ENCODE results near the gene EPHA3.

The EPHA3 gene

GRCh38 chr3:89227634-89228033 lies 120.2 kb downstream of the EPHA3 start:
- no peak for DNase-seq (ENCODE audit: low spot score)
- H3K27ac ChIP-seq: no peak overlapping the region
- CTCF ChIA-PET: no interaction called here
- no peak for TF ChIP-seq CTCF (conservative IDR thresholded peaks at IDR 0.05; ENCODE audit: low read depth)
- POLR2A ChIA-PET (ENCODE audit: low non-redundant PET): no interaction called here

GRCh38 chr3:89232155-89232554 lies 124.7 kb downstream of the EPHA3 start:
- TF ChIP-seq CTCF (conservative IDR thresholded peaks at IDR 0.05; ENCODE audit: low read depth): no peak
- CTCF ChIA-PET: no interaction called here
- no peak overlapping the region for H3K27ac ChIP-seq
- POLR2A ChIA-PET (ENCODE audit: low non-redundant PET): no interaction called here
- DNase-seq (ENCODE audit: low spot score): no peak

GRCh38 chr3:89234620-89235019 lies 127.2 kb downstream of the EPHA3 start:
- TF ChIP-seq CTCF (conservative IDR thresholded peaks at IDR 0.05; ENCODE audit: low read depth): no peak
- ChIA-PET CTCF (no interaction called here), POLR2A (ENCODE audit: low non-redundant PET) (no interaction called here)
- no peak for DNase-seq (ENCODE audit: low spot score)
- H3K27ac ChIP-seq: no peak overlapping the region

GRCh38 chr3:89238846-89239245 lies 131.4 kb downstream of the EPHA3 start:
- no peak for DNase-seq (ENCODE audit: low spot score)
- H3K27ac ChIP-seq: no peak overlapping the region
- CTCF ChIA-PET: no interaction called here

GRCh38 chr3:89239774-89240173 lies 132.4 kb downstream of the EPHA3 start:
- TF ChIP-seq CTCF (conservative IDR thresholded peaks at IDR 0.05; ENCODE audit: low read depth): no peak
- CTCF ChIA-PET: no interaction called here
- POLR2A ChIA-PET (ENCODE audit: low non-redundant PET): no interaction called here

More at GRCh38 chr3:89238846-89239245, 131.4 kb downstream of the EPHA3 start:
- POLR2A ChIA-PET (ENCODE audit: low non-redundant PET): no interaction called here
- TF ChIP-seq CTCF (conservative IDR thresholded peaks at IDR 0.05; ENCODE audit: low read depth): no peak

GRCh38 chr3:89245612-89246011 lies 138.2 kb downstream of the EPHA3 start:
- ChIA-PET CTCF (no interaction called here), POLR2A (ENCODE audit: low non-redundant PET) (no interaction called here)
- no peak for DNase-seq (ENCODE audit: low spot score)
- no peak for TF ChIP-seq CTCF (conservative IDR thresholded peaks at IDR 0.05; ENCODE audit: low read depth)
- no peak overlapping the region for H3K27ac ChIP-seq

More at GRCh38 chr3:89239774-89240173, 132.4 kb downstream of the EPHA3 start:
- H3K27ac ChIP-seq: no peak overlapping the region
- no peak for DNase-seq (ENCODE audit: low spot score)

GRCh38 chr3:89246326-89246725 lies 138.9 kb downstream of the EPHA3 start:
- ChIA-PET POLR2A (ENCODE audit: low non-redundant PET) (no interaction called here), CTCF (no interaction called here)
- no peak overlapping the region for H3K27ac ChIP-seq
- DNase-seq (ENCODE audit: low spot score): no peak
- TF ChIP-seq CTCF (conservative IDR thresholded peaks at IDR 0.05; ENCODE audit: low read depth): no peak
